Astrocyte of the spinal cord (primary cell): ENCODE data around the gene ZNF561.
"Not testable (repeated sequence)": the region's sequence is repeated elsewhere in the genome, so short reads cannot be mapped to it uniquely, and the experiment has no call there.

Source experiments
- DNase-seq: peaks from one replicate; pipeline ENCODE4 v3.0.0; 2011; ENCODE audit warnings: low read depth, low spot score
- H3K4me3 ChIP-seq: 2 replicates; pipeline ENCODE4 v1.5.1; 2011; ENCODE audit warnings: low read depth, mild to moderate bottlenecking, low read length, moderate library complexity
- CTCF ChIP-seq: IDR thresholded peaks from 2 replicates; pipeline ENCODE4 v1.5.1; 2012; ENCODE audit warnings: low read depth, mild to moderate bottlenecking, low read length, inconsistent platforms
- in situ Hi-C: cut with HindIII; loops from 2 replicates; pipeline ENCODE4 v1.10.0; 2017; ENCODE audit warnings: low sequenced_read_pairs

ZNF561 gene

DNA sequence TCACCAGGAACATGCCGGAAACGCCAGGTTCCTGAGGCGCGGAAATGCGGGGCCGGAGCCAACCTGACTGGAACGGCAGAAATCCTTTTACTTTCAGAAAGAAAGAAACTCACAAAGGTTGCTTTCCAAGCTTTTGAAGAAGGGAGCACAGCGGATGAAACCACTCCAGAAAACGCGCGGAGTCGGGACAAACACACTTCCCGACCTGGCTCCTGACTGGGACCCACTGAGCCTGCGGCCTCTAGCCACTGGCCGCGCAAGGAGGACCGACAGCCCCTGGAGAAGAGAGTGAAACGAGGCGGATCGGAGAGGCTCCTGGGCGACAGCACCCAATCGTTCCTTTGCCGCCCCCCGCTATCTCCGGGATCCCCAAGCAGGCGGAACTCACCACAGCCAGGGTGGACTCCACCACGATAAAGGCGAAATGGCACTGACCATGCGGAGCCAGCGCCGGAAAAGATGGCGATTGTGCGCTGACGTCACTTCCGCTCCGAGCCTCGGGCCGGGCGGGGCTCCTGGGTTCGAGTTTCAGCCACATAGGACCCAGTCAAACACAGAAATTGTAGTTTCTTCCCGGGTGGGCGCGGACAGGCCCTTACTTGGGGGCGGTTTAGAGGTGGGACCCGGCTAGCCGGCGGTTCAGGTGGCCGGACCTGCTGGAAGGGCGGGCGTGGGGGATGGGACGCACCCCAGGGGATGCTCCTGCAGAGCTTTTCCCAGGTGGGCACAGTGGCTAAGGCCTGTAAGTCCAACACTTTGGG is 36.8 kb downstream of the ZNF561 start, which contains the start of gene ZNF121:
Gene ZNF121 (minus strand): TSS at position 432 of the 761 bp plus-strand sequence. CDS start 16,407 bp downstream, outside the sequence.
- no peak for TF ChIP-seq CTCF
- in situ Hi-C loops: no loop called here
- DNase-seq: peak; percentile 83
- H3K4me3 ChIP-seq: peak within 1 kb of the TSS; percentile 65

DNA sequence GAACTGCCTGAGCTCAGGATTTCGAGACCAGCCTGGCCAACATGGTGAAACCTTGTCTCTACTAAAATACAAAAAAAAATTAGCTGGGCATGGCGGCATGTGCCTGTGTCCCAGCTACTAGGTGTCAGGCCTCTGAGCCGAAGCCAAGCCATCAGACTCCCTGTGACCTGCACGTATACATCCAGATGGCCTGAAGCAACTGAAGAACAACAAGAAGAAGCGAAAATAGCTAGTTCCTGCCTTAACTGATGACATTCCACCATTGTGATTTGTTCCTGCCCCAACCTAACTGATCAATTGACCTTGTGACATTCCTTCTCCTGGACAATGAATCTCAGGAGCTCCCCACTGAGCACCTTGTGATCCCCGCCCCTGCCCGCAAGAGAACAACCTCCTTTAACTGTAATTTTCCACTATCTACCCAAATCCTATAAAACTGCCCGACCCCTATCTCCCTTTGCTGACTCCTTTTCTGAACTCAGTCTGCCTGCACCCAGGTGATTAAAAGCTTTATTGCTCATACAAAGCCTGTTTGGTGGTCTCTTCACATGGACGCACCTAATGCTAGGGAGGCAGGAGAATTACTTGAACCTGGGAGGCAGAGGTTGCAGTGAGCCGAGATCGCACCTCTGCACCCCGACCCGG is 38.8 kb downstream of the ZNF561 start:
- H3K4me3 ChIP-seq, in situ Hi-C loops, DNase-seq: not testable (repeated sequence)

DNA sequence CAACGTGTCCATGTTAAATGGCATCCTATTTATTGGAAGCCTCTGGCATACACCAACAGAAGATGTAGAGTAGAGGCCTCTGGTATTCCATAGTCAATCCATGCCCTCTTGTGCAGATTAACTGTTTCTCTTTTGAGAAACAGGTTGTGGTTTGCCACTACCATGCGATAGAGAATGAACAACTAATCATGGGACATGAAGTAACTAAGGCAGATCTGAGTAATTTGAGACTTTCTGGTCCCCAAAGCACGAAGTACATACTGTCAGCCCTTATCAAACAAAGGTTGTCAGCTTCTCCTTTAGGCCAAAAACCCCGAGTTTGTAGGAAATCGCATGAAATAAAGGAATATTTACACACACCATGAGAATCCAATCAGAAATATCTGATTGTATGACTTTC is 40.3 kb downstream of the ZNF561 start:
- no peak for DNase-seq
- no peak for TF ChIP-seq CTCF
- no peak overlapping the region for H3K4me3 ChIP-seq
- in situ Hi-C loops: no loop called here

GRCh38 chr19:9570255-9570654 is 50.8 kb downstream of the ZNF561 start:
- in situ Hi-C loops: no loop called here
- no peak for DNase-seq
- no peak overlapping the region for H3K4me3 ChIP-seq
- no peak for TF ChIP-seq CTCF

- peak; percentile 6 for TF ChIP-seq CTCF
- no peak overlapping the region for H3K4me3 ChIP-seq
- DNase-seq: peak; percentile 3
- in situ Hi-C loops: no loop called here
Observed at GRCh38 chr19:9566729-9567128, 54.3 kb downstream of the ZNF561 start.

GRCh38 chr19:9565900-9566705 is 54.9 kb downstream of the ZNF561 start:
- no peak overlapping the region for H3K4me3 ChIP-seq
- in situ Hi-C loops: no loop called here
- peak; percentile 31 for DNase-seq

More at GRCh38 chr19:9565900-9566705, 54.9 kb downstream of the ZNF561 start:
- no peak for TF ChIP-seq CTCF
